ENCODE data around the gene TTLL10.

TTLL10 gene

GRCh38 chr1:1226566-1227362 is 53.1 kb downstream of the TTLL10 start:
- DNase-seq, result no peak

GRCh38 chr1:1227386-1227785 is 53.7 kb downstream of the TTLL10 start:
- DNase-seq, result no peak

GRCh38 chr1:1228187-1228586 is 54.5 kb downstream of the TTLL10 start:
- no peak for DNase-seq

GRCh38 chr1:1228596-1229321 is 55.1 kb downstream of the TTLL10 start:
- no peak for DNase-seq

- DNase-seq, result no peak
These were observed 56.1 kb downstream of the TTLL10 start for GRCh38 chr1:1229770-1230169.

- no peak for DNase-seq
These were observed 57.1 kb downstream of the TTLL10 start for GRCh38 chr1:1230656-1231399.

- peak; percentile 97 for DNase-seq
These were observed 57.9 kb downstream of the TTLL10 start, which contains the start of gene SDF4 for GRCh38 chr1:1231400-1232207. SDF4 (minus strand) TSS chr1:1232001; CDS start chr1:1228772, 3,229 bp downstream.

- DNase-seq, result no peak
These were observed 58.6 kb downstream of the TTLL10 start, which contains the start of gene B3GALT6 for GRCh38 chr1:1232208-1232795. B3GALT6 (plus strand) TSS chr1:1232237; CDS start chr1:1232279, 42 bp downstream.

- DNase-seq, result no peak
These were observed 59.3 kb downstream of the TTLL10 start for GRCh38 chr1:1232796-1233566.

GRCh38 chr1:1233567-1233892 is 59.9 kb downstream of the TTLL10 start:
- DNase-seq, result no peak

GRCh38 chr1:1234180-1234808 is 60.6 kb downstream of the TTLL10 start:
- DNase-seq, result no peak

GRCh38 chr1:1235016-1235744 is 61.5 kb downstream of the TTLL10 start:
- no peak for DNase-seq

GRCh38 chr1:1236176-1236763 is 62.6 kb downstream of the TTLL10 start:
- DNase-seq, result no peak

GRCh38 chr1:1236945-1237873 is 63.5 kb downstream of the TTLL10 start:
- no peak for DNase-seq

GRCh38 chr1:1237874-1238701 is 64.4 kb downstream of the TTLL10 start:
- DNase-seq, result no peak

GRCh38 chr1:1238702-1239178 is 65.1 kb downstream of the TTLL10 start:
- DNase-seq, result no peak

GRCh38 chr1:1239227-1239613 is 65.5 kb downstream of the TTLL10 start:
- no peak for DNase-seq
